DOHH2 (cell line): ENCODE results near the gene ABCG1.

ENCODE experiments used
- H3F3A ChIP-seq: fragments of 200-600 bp; sonication (generic), shearing (Covaris generic); 2 replicates; pipeline ENCODE4 v1.6.0; 2016; ENCODE audit warnings: antibody characterized with exemption, mild to moderate bottlenecking; ENCODE audit not compliant: control insufficient read depth, insufficient read depth
- H3K27ac ChIP-seq: fragments of 200-600 bp; sonication (generic); 2 replicates; pipeline ENCODE4 v1.5.1; 2014; ENCODE audit warnings: low read depth, mild to moderate bottlenecking, low read length, moderate library complexity
- H3K27me3 ChIP-seq: fragments of 200-600 bp; sonication (generic); 2 replicates; pipeline ENCODE4 v1.6.1; 2014; ENCODE audit warnings: mild to moderate bottlenecking, low read length, mixed read lengths; ENCODE audit not compliant: control insufficient read depth
- H3K36me3 ChIP-seq: fragments of 200-600 bp; sonication (generic); 2 replicates; pipeline ENCODE4 v1.6.1; 2014; ENCODE audit warnings: mild to moderate bottlenecking, low read length, moderate library complexity, mixed read lengths; ENCODE audit not compliant: control insufficient read depth
- H3K4me1 ChIP-seq: fragments of 200-600 bp; sonication (generic); 2 replicates; pipeline ENCODE4 v1.6.1; 2014; ENCODE audit warnings: mild to moderate bottlenecking, low read length, mixed read lengths; ENCODE audit not compliant: control insufficient read depth
- H3K4me2 ChIP-seq: fragments of 200-600 bp; sonication (generic); 2 replicates; pipeline ENCODE4 v1.6.0; 2014; ENCODE audit warnings: mild to moderate bottlenecking, low read length, moderate library complexity
- H3K4me3 ChIP-seq: fragments of 200-600 bp; sonication (generic); 2 replicates; pipeline ENCODE4 v1.5.1; 2014; ENCODE audit warnings: mild to moderate bottlenecking, low read length, mixed read lengths
- H3K79me2 ChIP-seq: fragments of 200-600 bp; sonication (generic); 2 replicates; pipeline ENCODE4 v1.6.1; 2014; ENCODE audit warnings: mild to moderate bottlenecking, low read length, mixed read lengths; ENCODE audit not compliant: control insufficient read depth
- H3K9me2 ChIP-seq: fragments of 200-600 bp; sonication (generic); replicated peaks from 2 replicates; pipeline ENCODE4 v1.6.1; 2014; ENCODE audit warnings: mild to moderate bottlenecking, low read length, mixed read lengths; ENCODE audit not compliant: control insufficient read depth
- H3K9me3 ChIP-seq: fragments of 200-600 bp; sonication (generic); 2 replicates; pipeline ENCODE4 v1.6.1; 2014; ENCODE audit warnings: antibody characterized with exemption, low read length, mixed read lengths; ENCODE audit not compliant: control insufficient read depth, insufficient read depth
- H4K20me1 ChIP-seq: fragments of 200-600 bp; sonication (generic); 2 replicates; pipeline ENCODE4 v1.6.0; 2014; ENCODE audit warnings: low read depth, mild to moderate bottlenecking, antibody characterized with exemption, low read length, moderate library complexity; ENCODE audit not compliant: control insufficient read depth, insufficient read depth
- EZH2phosphoT487 ChIP-seq: fragments of 200-600 bp; sonication (generic); IDR thresholded peaks from 2 replicates; pipeline ENCODE4 v1.6.1; 2017; ENCODE audit warnings: borderline replicate concordance, mild to moderate bottlenecking, antibody characterized with exemption, low read length, moderate library complexity, mixed read lengths
- TF ChIP-seq, protein P1 (sequence below): fragments of 200-600 bp; sonication (generic); IDR thresholded peaks from one replicate; pipeline ENCODE4 v1.5.1; 2014; ENCODE audit warnings: antibody characterized with exemption, mild to moderate bottlenecking, low read depth, low read length; ENCODE audit not compliant: poor library complexity, severe bottlenecking

ABCG1 gene

DNA sequence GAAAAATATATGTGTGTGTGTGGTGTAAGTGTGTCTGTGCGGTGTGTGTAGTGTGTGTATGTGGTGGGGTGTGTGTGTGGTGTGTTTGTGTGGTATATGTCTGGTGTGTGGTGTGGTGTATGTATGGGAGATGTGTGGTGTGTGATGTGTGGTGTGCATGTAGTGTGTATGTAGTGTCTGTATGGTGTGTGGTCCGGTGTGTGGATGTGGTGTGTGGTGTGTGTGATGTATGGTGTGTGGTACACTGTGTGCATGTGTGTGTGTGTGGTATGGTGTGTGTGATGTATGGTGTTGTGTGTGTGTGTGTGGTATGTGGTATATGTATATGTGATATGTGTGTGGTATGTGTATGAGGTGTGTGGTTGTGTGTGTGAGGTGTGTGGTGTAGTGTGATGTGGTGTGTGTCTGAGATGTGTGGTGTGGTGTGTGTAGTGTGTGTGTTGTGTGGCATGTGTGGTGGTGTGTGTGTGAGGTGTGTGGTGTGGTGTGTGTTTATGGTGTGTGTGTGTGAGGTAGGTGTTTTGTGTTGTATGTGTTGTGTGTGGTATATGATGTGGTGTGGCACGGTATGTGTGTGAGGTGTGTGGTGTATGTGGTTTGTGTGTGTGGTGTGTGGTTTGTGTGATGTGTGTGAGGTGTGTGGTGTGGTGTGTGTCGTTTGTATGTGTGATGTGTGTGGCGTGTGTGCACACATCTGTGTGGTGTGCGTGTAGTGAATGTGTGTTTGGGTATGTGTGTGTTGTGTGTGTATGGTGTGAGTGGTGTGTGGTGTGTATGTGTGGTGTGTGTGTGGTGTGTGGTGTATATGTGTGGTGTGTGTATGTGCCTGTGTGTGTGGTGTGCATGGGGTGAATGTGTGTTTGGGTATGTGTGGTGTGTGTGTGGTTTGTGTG is 35.3 kb upstream of the ABCG1 start:
- Histone ChIP-seq H3K27ac (no peak overlapping the region), H3K9me2 (no peaks in the 10 kb centered on the region), H3K4me1 (peaks cover 33% of the 10 kb centered on the region), H3K9me3 (no peaks in the 10 kb centered on the region), H3K4me3 (no peak overlapping the region), H3K27me3 (no peaks in the 10 kb centered on the region), H3K79me2 (no peaks in the 10 kb centered on the region), H4K20me1 (no peaks in the 10 kb centered on the region), H3F3A (peaks cover 15% of the 10 kb centered on the region), H3K4me2 (no peak overlapping the region), H3K36me3 (peaks cover 7% of the 10 kb centered on the region)
- TF ChIP-seq, protein P1, sequence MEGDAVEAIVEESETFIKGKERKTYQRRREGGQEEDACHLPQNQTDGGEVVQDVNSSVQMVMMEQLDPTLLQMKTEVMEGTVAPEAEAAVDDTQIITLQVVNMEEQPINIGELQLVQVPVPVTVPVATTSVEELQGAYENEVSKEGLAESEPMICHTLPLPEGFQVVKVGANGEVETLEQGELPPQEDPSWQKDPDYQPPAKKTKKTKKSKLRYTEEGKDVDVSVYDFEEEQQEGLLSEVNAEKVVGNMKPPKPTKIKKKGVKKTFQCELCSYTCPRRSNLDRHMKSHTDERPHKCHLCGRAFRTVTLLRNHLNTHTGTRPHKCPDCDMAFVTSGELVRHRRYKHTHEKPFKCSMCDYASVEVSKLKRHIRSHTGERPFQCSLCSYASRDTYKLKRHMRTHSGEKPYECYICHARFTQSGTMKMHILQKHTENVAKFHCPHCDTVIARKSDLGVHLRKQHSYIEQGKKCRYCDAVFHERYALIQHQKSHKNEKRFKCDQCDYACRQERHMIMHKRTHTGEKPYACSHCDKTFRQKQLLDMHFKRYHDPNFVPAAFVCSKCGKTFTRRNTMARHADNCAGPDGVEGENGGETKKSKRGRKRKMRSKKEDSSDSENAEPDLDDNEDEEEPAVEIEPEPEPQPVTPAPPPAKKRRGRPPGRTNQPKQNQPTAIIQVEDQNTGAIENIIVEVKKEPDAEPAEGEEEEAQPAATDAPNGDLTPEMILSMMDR: no peak
- no peak for TF ChIP-seq EZH2phosphoT487

DNA sequence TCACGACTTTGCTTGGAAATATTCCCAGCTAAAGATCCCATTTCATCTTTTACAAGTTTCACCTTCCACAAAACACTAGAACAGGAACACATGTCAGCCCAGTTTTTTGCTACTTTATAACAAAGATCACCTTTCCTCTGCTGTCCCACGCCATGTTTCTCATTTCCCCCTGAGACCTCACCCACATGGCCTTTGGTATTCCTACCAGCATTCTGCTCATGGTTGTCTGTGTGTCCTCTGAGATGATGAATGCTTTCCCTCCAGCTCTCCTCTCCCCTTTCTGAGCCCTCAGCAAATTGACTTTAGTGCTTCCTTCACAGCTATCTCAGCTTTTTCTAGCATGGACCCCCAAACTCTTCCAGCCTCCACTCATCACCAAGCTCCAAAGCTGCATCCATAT is 32.3 kb upstream of the ABCG1 start:
- H3K36me3 ChIP-seq: peaks cover 11% of the 10 kb centered on the region
- peaks cover 47% of the 10 kb centered on the region for H3K4me1 ChIP-seq
- H3K79me2 ChIP-seq: no peaks in the 10 kb centered on the region
- no peaks in the 10 kb centered on the region for H3K9me2 ChIP-seq
- no peak overlapping the region for H3K4me2 ChIP-seq
- peaks cover 19% of the 10 kb centered on the region for H3F3A ChIP-seq
- H3K9me3 ChIP-seq: no peaks in the 10 kb centered on the region
- TF ChIP-seq EZH2phosphoT487: no peak
- TF ChIP-seq, protein P1: no peak
- peak overlapping the region; percentile 92; the same call in 1 of the 2 replicates for H3K27ac ChIP-seq
- H3K27me3 ChIP-seq: no peaks in the 10 kb centered on the region
- H3K4me3 ChIP-seq: no peak overlapping the region
- H4K20me1 ChIP-seq: no peaks in the 10 kb centered on the region

DNA sequence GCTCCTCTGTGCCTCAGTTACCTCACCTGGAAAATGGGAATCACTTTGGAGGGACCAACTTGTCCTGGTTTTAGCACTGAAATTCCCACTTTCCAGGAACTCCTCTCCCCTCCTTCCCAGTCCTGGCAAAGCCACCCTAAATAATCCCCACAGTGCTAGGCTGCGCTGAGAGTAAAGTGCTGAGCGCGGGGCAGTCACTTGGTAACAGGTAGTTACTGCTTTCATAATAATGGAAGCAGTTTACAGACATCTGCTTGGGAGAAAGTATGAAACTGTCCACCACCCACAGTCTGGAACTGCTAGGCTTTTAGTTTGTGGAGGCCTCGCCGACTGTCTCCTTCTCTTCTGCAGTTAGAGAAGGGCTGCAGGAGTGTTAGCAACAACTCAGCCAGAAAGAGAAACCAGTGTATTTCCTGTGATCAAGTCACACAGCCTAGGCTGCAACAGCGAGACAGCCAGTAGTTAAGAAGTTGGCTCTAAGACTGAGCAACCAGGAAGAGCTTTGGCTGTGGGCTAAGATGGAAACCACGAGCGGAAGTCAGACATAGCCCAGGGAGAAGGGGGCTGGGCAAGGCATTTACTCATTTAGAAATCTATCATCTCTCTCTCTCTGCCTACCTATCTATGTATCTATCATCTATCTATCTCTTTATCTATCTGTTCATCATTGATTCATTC is 30.8 kb upstream of the ABCG1 start:
- TF ChIP-seq, protein P1: no peak
- no peak for TF ChIP-seq EZH2phosphoT487
- no peaks in the 10 kb centered on the region for H4K20me1 ChIP-seq
- peak overlapping the region; percentile 92 for H3K27ac ChIP-seq
- peaks cover 42% of the 10 kb centered on the region for H3K4me1 ChIP-seq
- no peaks in the 10 kb centered on the region for H3K27me3 ChIP-seq
- no peaks in the 10 kb centered on the region for H3K79me2 ChIP-seq
- H3K36me3 ChIP-seq: peaks cover 11% of the 10 kb centered on the region
- no peaks in the 10 kb centered on the region for H3K9me2 ChIP-seq
- H3K9me3 ChIP-seq: no peaks in the 10 kb centered on the region
- H3F3A ChIP-seq: peaks cover 19% of the 10 kb centered on the region
- H3K4me3 ChIP-seq: peak overlapping the region; percentile 71
- peak overlapping the region; percentile 96 for H3K4me2 ChIP-seq
